HepG2 (cell line): Measurements from ENCODE around the gene PCNT. TPM values are rescaled to one million over a fixed set of nuclear protein-coding genes. Genes with fewer than 3 reads are reported as not detected.

ENCODE experiments used
- ATF2 ChIP-seq: sonication (generic); formaldehyde crosslinking; IDR thresholded peaks from 2 replicates; pipeline ENCODE4 v1.4.0; 2020; ENCODE audit warnings: missing genetic modification reagents
- GFI1 ChIP-seq: sonication (generic); formaldehyde crosslinking; IDR thresholded peaks from 2 replicates; pipeline ENCODE4 v1.5.0; 2020; ENCODE audit warnings: missing genetic modification reagents, mild to moderate bottlenecking, borderline replicate concordance
- GZF1 ChIP-seq: sonication (generic); formaldehyde crosslinking; IDR thresholded peaks from 2 replicates; pipeline ENCODE4 v1.5.1; 2020; ENCODE audit warnings: mild to moderate bottlenecking, missing genetic modification reagents
- HES4 ChIP-seq: sonication (generic); formaldehyde crosslinking; IDR thresholded peaks from 2 replicates; pipeline ENCODE4 v1.9.0; 2021; ENCODE audit warnings: mild to moderate bottlenecking, missing genetic modification reagents, borderline replicate concordance
- KDM3A ChIP-seq: IDR thresholded peaks from 2 replicates; pipeline ENCODE4 v1.6.1; 2018; ENCODE audit warnings: low read depth, missing compliant biosample characterization
- MXD4 ChIP-seq: IDR thresholded peaks from 2 replicates; pipeline ENCODE4 v1.6.1; 2016; ENCODE audit warnings: mild to moderate bottlenecking, missing biosample characterization, missing genetic modification reagents
- NFKB2 ChIP-seq: sonication (generic); formaldehyde crosslinking; IDR thresholded peaks from 2 replicates; pipeline ENCODE4 v1.4.0; 2020; ENCODE audit warnings: missing genetic modification reagents, borderline replicate concordance
- RORA ChIP-seq: sonication (generic); formaldehyde crosslinking; IDR thresholded peaks from 2 replicates; pipeline ENCODE4 v1.5.0; 2020; ENCODE audit warnings: mild to moderate bottlenecking, missing genetic modification reagents, moderate library complexity
- RXRB ChIP-seq: IDR thresholded peaks from 2 replicates; pipeline ENCODE4 v1.6.1; 2016; ENCODE audit warnings: borderline replicate concordance, missing genetic modification reagents, missing compliant biosample characterization
- SNAPC4 ChIP-seq: sonication (generic); formaldehyde crosslinking; IDR thresholded peaks from 2 replicates; pipeline ENCODE4 v1.4.0; 2020; ENCODE audit warnings: mild to moderate bottlenecking, missing genetic modification reagents
- TEF ChIP-seq: sonication (generic); formaldehyde crosslinking; IDR thresholded peaks from 2 replicates; pipeline ENCODE4 v1.5.0; 2020; ENCODE audit warnings: missing genetic modification reagents
- YEATS4 ChIP-seq: sonication (generic); formaldehyde crosslinking; IDR thresholded peaks from 2 replicates; pipeline ENCODE4 v1.4.0; 2020; ENCODE audit warnings: missing genetic modification reagents, borderline replicate concordance
- ZBTB3 ChIP-seq: sonication (generic); formaldehyde crosslinking; IDR thresholded peaks from 2 replicates; pipeline ENCODE4 v1.4.0; 2020; ENCODE audit warnings: low read depth, mild to moderate bottlenecking, moderate library complexity, missing genetic modification reagents, borderline replicate concordance
- ZNF282 ChIP-seq: fragments of 450-650 bp; IDR thresholded peaks from 2 replicates; pipeline ENCODE4 v1.6.1; 2018; ENCODE audit not compliant: partially characterized antibody
- ZNF691 ChIP-seq: sonication (generic); formaldehyde crosslinking; IDR thresholded peaks from 2 replicates; pipeline ENCODE4 v1.4.0; 2020; ENCODE audit warnings: missing genetic modification reagents, low read depth, mild to moderate bottlenecking, borderline replicate concordance
- ZNF724P ChIP-seq: sonication (generic); formaldehyde crosslinking; IDR thresholded peaks from 2 replicates; pipeline ENCODE4 v1.8.0; 2022; ENCODE audit warnings: missing genetic modification reagents, borderline replicate concordance
- ZNF816 ChIP-seq: sonication (generic); formaldehyde crosslinking; IDR thresholded peaks from 2 replicates; pipeline ENCODE4 v1.8.0; 2022; ENCODE audit warnings: missing genetic modification reagents, mild to moderate bottlenecking, borderline replicate concordance
- ZNF883 ChIP-seq: sonication (generic); formaldehyde crosslinking; IDR thresholded peaks from 2 replicates; pipeline ENCODE4 v1.5.1; 2020; ENCODE audit warnings: mild to moderate bottlenecking, missing genetic modification reagents; ENCODE audit errors: not compliant biosample characterization
- polyA plus RNA-seq, 8 experiments: library from polyadenylated mRNA; depleted of rRNA in 3 of 8; stranded (reverse) in 7 of 8; unstranded in 1 of 8; fragments of >200 nt; fragmentation: Illumina TruSeq in 4 of 8; extraction: Trizol in 4 of 8; gene quantifications; 2 replicates each; pipeline versions ENCODE4 v1.2.1 to v1.2.3, GENCODE V29; 2011 to 2016; ENCODE audit warnings: low read depth in 4 of 8, missing spikeins in 1 of 8, mixed read lengths in 1 of 8; ENCODE audit not compliant: insufficient read depth in 1 of 8
- total RNA-seq, 5 experiments: library from RNA; depleted of rRNA; stranded (reverse); fragments of >200 nt; fragmentation: Illumina TruSeq; extraction: Trizol; gene quantifications; 2 replicates each; pipeline ENCODE4 v1.2.3, GENCODE V29; 2016; ENCODE audit warnings: low read depth in 1 of 5

Gene PCNT
- total and polyA plus RNA-seq, 2 of the 13 experiments (the other 11 are each of a cell fraction or from before 2014, with no cell fraction given) = 5.6 to 12.4 TPM

GRCh38 chr21:46285761-46286647, 38.0 kb upstream of the PCNT start, which contains the start of gene YBEY (continued):
- TF ChIP-seq ZNF724P (CRISPR knock-in tag) = peak; percentile 44; the same call in 1 of the 2 replicates
- TF ChIP-seq ZNF282 = no peak
- TF ChIP-seq MXD4 (CRISPR knock-in tag) = peak; percentile 78
- TF ChIP-seq ZNF816 (CRISPR knock-in tag) = no peak
- TF ChIP-seq RXRB (CRISPR knock-in tag) = peak; percentile 45
- TF ChIP-seq ZNF883 (CRISPR knock-in tag) = peak; percentile 52
- peak; percentile 29; the same call in 1 of the 2 replicates for TF ChIP-seq ATF2 (CRISPR knock-in tag)
- peak; percentile 34; the same call in 1 of the 2 replicates for TF ChIP-seq ZNF691 (CRISPR knock-in tag)
- TF ChIP-seq GZF1 (CRISPR knock-in tag) = peak; percentile 66; the same call in 1 of the 2 replicates
- 0 out of 2 replicates have a peak, but pooled peaks have one; percentile 19 for TF ChIP-seq TEF (CRISPR knock-in tag)
- no peak for TF ChIP-seq RORA (CRISPR knock-in tag)
- peak; percentile 85; the same call in 1 of the 2 replicates for TF ChIP-seq NFKB2
- TF ChIP-seq GFI1 (CRISPR knock-in tag) = peak; percentile 40; the same call in 1 of the 2 replicates
- TF ChIP-seq HES4 (CRISPR knock-in tag) = peak; percentile 73
- peak; percentile 79; the same call in 1 of the 2 replicates for TF ChIP-seq KDM3A (CRISPR knock-in tag)
- peak; percentile 96 for TF ChIP-seq YEATS4 (CRISPR knock-in tag)
- TF ChIP-seq SNAPC4 = peak; percentile 73; the same call in 1 of the 2 replicates
- TF ChIP-seq ZBTB3 (CRISPR knock-in tag) = 0 out of 2 replicates have a peak, but pooled peaks have one; percentile 50
